Activated naive CD8-positive, alpha-beta T cell (primary cell): Measurements from ENCODE around the gene PODXL2.
"Not testable (repeated sequence)": the region's sequence is repeated elsewhere in the genome, so short reads cannot be mapped to it uniquely, and the experiment has no call there.

Experiments
- H3K27ac Mint-ChIP-seq: one replicate; pipeline ENCODE4 v1.8.0; 2021; ENCODE audit warnings: mixed read lengths
- H3K27me3 Mint-ChIP-seq: one replicate; pipeline ENCODE4 v1.8.0; 2021; ENCODE audit warnings: mixed read lengths
- H3K36me3 Mint-ChIP-seq: one replicate; pipeline ENCODE4 v1.8.0; 2021; ENCODE audit warnings: mixed read lengths
- H3K4me1 Mint-ChIP-seq: one replicate; pipeline ENCODE4 v1.8.0; 2021; ENCODE audit warnings: low read depth, mixed read lengths
- H3K4me3 Mint-ChIP-seq: one replicate; pipeline ENCODE4 v1.8.0; 2021; ENCODE audit warnings: mild to moderate bottlenecking, mixed read lengths
- H3K9me3 Mint-ChIP-seq: one replicate; pipeline ENCODE4 v1.8.0; 2021; ENCODE audit warnings: low read depth, mixed read lengths

The PODXL2 gene

GRCh38 chr3:127704840-127705239 lies 75.9 kb downstream of the PODXL2 start:
- not testable (repeated sequence) for H3K4me3 Mint-ChIP-seq, H3K27ac Mint-ChIP-seq, H3K4me1 Mint-ChIP-seq, H3K9me3 Mint-ChIP-seq, H3K27me3 Mint-ChIP-seq, H3K36me3 Mint-ChIP-seq

GRCh38 chr3:127706312-127706711 lies 77.3 kb downstream of the PODXL2 start:
- H3K27ac Mint-ChIP-seq = no peak overlapping the region
- peaks cover 7% of the 10 kb centered on the region for H3K9me3 Mint-ChIP-seq
- no peak overlapping the region for H3K4me3 Mint-ChIP-seq
- no peaks in the 10 kb centered on the region for H3K36me3 Mint-ChIP-seq
- no peaks in the 10 kb centered on the region for H3K4me1 Mint-ChIP-seq
- no peaks in the 10 kb centered on the region for H3K27me3 Mint-ChIP-seq

GRCh38 chr3:127706785-127707351 lies 77.9 kb downstream of the PODXL2 start:
- Mint-ChIP-seq H3K4me3 (no peak overlapping the region), H3K27ac (no peak overlapping the region), H3K27me3 (no peaks in the 10 kb centered on the region), H3K36me3 (no peaks in the 10 kb centered on the region), H3K9me3 (peaks cover 7% of the 10 kb centered on the region), H3K4me1 (no peaks in the 10 kb centered on the region)

GRCh38 chr3:127707851-127708411 lies 78.9 kb downstream of the PODXL2 start:
- H3K9me3 Mint-ChIP-seq = peaks cover 7% of the 10 kb centered on the region
- no peak overlapping the region for H3K27ac Mint-ChIP-seq
- no peak overlapping the region for H3K4me3 Mint-ChIP-seq
- H3K4me1 Mint-ChIP-seq = no peaks in the 10 kb centered on the region
- H3K36me3 Mint-ChIP-seq = no peaks in the 10 kb centered on the region
- H3K27me3 Mint-ChIP-seq = no peaks in the 10 kb centered on the region

- H3K4me1 Mint-ChIP-seq = no peaks in the 10 kb centered on the region
- no peak overlapping the region for H3K27ac Mint-ChIP-seq
- H3K27me3 Mint-ChIP-seq = no peaks in the 10 kb centered on the region
- peaks cover 3% of the 10 kb centered on the region for H3K9me3 Mint-ChIP-seq
- no peaks in the 10 kb centered on the region for H3K36me3 Mint-ChIP-seq
- no peak overlapping the region for H3K4me3 Mint-ChIP-seq
Measured at GRCh38 chr3:127708837-127709236, 79.9 kb downstream of the PODXL2 start.

GRCh38 chr3:127709320-127710060 lies 80.5 kb downstream of the PODXL2 start:
- H3K9me3 Mint-ChIP-seq = no peaks in the 10 kb centered on the region
- no peak overlapping the region for H3K4me3 Mint-ChIP-seq
- no peak overlapping the region for H3K27ac Mint-ChIP-seq
- H3K27me3 Mint-ChIP-seq = no peaks in the 10 kb centered on the region
- no peaks in the 10 kb centered on the region for H3K36me3 Mint-ChIP-seq
- no peaks in the 10 kb centered on the region for H3K4me1 Mint-ChIP-seq

GRCh38 chr3:127710155-127710941 lies 81.4 kb downstream of the PODXL2 start:
- no peak overlapping the region for H3K27ac Mint-ChIP-seq
- H3K4me3 Mint-ChIP-seq = no peak overlapping the region

GRCh38 chr3:127711021-127711695 lies 82.2 kb downstream of the PODXL2 start:
- Mint-ChIP-seq H3K36me3 (no peaks in the 10 kb centered on the region), H3K4me3 (no peak overlapping the region), H3K27ac (no peak overlapping the region), H3K27me3 (no peaks in the 10 kb centered on the region), H3K4me1 (no peaks in the 10 kb centered on the region), H3K9me3 (no peaks in the 10 kb centered on the region)

More at GRCh38 chr3:127710155-127710941, 81.4 kb downstream of the PODXL2 start:
- Mint-ChIP-seq H3K4me1 (no peaks in the 10 kb centered on the region), H3K9me3 (no peaks in the 10 kb centered on the region), H3K36me3 (no peaks in the 10 kb centered on the region), H3K27me3 (no peaks in the 10 kb centered on the region)

- Mint-ChIP-seq H3K4me1 (no peaks in the 10 kb centered on the region), H3K27me3 (no peaks in the 10 kb centered on the region), H3K4me3 (no peak overlapping the region), H3K27ac (no peak overlapping the region), H3K36me3 (no peaks in the 10 kb centered on the region), H3K9me3 (no peaks in the 10 kb centered on the region)
Measured at GRCh38 chr3:127711896-127712295, 82.9 kb downstream of the PODXL2 start.

- no peaks in the 10 kb centered on the region for H3K4me1 Mint-ChIP-seq
- no peaks in the 10 kb centered on the region for H3K9me3 Mint-ChIP-seq
- no peak overlapping the region for H3K27ac Mint-ChIP-seq
- no peaks in the 10 kb centered on the region for H3K27me3 Mint-ChIP-seq
- no peaks in the 10 kb centered on the region for H3K36me3 Mint-ChIP-seq
- no peak overlapping the region for H3K4me3 Mint-ChIP-seq
Measured at GRCh38 chr3:127712461-127712860, 83.5 kb downstream of the PODXL2 start.

- Mint-ChIP-seq H3K27me3 (no peaks in the 10 kb centered on the region), H3K36me3 (no peaks in the 10 kb centered on the region), H3K4me1 (no peaks in the 10 kb centered on the region), H3K27ac (no peak overlapping the region), H3K4me3 (no peak overlapping the region), H3K9me3 (no peaks in the 10 kb centered on the region)
Measured at GRCh38 chr3:127712881-127713771, 84.1 kb downstream of the PODXL2 start.

GRCh38 chr3:127714125-127714571 lies 85.2 kb downstream of the PODXL2 start:
- Mint-ChIP-seq H3K27ac (no peak overlapping the region), H3K4me1 (no peaks in the 10 kb centered on the region), H3K9me3 (no peaks in the 10 kb centered on the region), H3K36me3 (no peaks in the 10 kb centered on the region), H3K27me3 (no peaks in the 10 kb centered on the region), H3K4me3 (no peak overlapping the region)

- H3K4me3 Mint-ChIP-seq = no peak overlapping the region
- H3K36me3 Mint-ChIP-seq = no peaks in the 10 kb centered on the region
- no peak overlapping the region for H3K27ac Mint-ChIP-seq
- no peaks in the 10 kb centered on the region for H3K27me3 Mint-ChIP-seq
- no peaks in the 10 kb centered on the region for H3K9me3 Mint-ChIP-seq
- H3K4me1 Mint-ChIP-seq = no peaks in the 10 kb centered on the region
Measured at GRCh38 chr3:127714866-127715265, 85.9 kb downstream of the PODXL2 start.

- no peaks in the 10 kb centered on the region for H3K27me3 Mint-ChIP-seq
- no peak overlapping the region for H3K4me3 Mint-ChIP-seq
- H3K4me1 Mint-ChIP-seq = no peaks in the 10 kb centered on the region
- no peaks in the 10 kb centered on the region for H3K9me3 Mint-ChIP-seq
- no peaks in the 10 kb centered on the region for H3K36me3 Mint-ChIP-seq
- no peak overlapping the region for H3K27ac Mint-ChIP-seq
Measured at GRCh38 chr3:127715532-127715931, 86.5 kb downstream of the PODXL2 start.
